ENCODE measurements around the gene ALDH1L1.
A peak's percentile ranks its signal among the peaks of the same experiment; 100 is the strongest.

ALDH1L1 gene

GRCh38 chr3:126153695-126154360 lies 26.6 kb downstream of the ALDH1L1 start:
- DNase-seq, result no peak

GRCh38 chr3:126152901-126153694 lies 27.3 kb downstream of the ALDH1L1 start:
- DNase-seq, result no peak

GRCh38 chr3:126152458-126152857 lies 27.9 kb downstream of the ALDH1L1 start:
- DNase-seq, result no peak

GRCh38 chr3:126151562-126152302 lies 28.7 kb downstream of the ALDH1L1 start:
- DNase-seq, result no peak

DNA sequence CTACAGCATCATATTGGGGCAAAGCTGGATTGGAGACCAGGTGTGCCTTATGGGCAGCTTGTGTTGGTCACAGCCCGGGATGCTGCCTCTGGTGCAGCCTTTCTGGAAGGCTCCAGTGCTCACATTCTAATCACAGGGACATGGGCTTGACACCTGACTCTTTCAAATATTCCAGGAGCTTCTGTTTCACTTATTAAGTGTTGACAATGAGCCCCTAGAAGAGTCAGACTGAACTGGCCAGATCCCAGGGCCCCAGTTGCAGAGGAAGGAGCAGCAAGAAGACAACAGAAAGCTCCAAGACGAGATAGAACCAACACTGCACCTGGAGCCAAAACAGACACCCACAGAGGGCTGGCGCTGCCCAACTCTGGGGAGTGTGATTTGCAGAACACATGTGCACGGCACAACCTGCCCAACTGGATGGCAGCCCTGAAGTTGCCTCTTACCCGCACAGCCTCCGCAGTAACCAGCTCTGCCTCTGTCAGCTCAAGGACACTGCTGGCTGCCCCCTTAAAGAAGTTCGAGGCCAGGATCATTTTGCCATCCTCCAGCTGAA lies 30.3 kb downstream of the ALDH1L1 start:
- DNase-seq, result no peak

GRCh38 chr3:126149256-126149902 lies 31.0 kb downstream of the ALDH1L1 start:
- DNase-seq, result no peak

- DNase-seq, result no peak
Measured at GRCh38 chr3:126147932-126148683, 32.3 kb downstream of the ALDH1L1 start.

DNA sequence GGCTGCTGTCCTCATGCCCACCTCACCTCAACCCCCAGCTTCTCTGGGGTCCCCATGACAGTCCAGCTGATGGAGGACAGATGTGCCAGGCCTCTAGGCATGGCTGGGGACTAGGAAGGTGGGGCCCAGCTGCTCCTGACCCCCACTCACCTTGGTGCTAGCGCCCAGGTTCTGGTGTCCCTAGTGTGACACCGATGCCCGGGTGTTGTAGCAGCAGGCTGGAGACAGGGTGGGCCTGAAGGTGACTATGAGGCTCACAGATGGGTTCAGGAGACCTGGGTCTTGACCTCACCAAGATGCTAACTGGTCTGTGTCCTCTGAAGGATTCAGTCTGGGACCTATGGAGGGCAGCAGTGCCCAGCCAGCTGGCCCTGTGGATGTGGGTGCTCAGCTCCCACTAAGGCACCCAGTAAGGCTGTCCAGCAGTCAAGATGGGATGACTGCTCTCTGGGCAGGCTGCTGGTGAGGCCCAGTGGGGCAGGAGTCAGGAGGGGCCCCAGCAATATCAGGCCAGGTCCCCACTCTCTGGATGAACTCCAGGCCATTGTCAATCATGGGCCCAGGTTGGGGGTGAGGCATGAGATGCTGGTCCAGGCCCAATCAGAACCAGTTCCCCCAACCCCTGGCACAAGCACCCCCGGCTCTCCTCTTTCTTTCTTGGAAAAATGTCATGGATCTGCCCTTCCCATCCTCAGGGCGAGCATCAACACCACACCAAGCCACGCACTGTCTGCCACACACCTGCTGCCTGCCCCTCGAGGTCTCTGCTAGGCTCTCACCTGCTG lies 33.0 kb downstream of the ALDH1L1 start:
- no peak for DNase-seq

DNA sequence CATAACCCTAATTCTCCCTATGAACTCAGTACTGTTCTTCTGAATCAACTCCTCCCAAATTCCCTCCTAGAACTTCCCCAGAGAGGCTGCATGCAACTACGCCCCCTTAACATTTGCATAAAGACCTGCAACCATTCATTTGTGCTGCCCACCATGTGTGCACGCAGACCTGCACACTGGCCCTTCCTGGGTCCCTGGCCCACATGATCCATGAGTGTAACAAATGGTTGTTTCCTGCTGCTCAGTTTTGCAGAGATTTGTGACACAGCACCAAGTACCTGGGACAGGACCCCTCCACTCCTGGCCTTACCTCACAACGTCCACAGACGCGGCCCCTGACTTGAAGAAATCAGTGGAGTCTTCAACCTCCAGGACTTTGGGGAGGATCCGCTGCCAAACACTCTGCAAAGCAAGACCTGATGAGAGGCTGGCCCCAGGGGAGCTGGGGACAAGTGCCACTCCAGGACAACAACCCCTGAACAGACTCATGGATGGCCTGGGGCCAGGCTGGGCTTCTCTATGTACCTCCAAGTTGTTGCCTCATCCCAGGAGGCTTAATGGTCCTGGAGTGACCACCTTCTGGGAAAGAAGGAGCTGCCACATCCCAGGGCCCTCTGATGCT lies 33.8 kb downstream of the ALDH1L1 start:
- no peak for DNase-seq

DNA sequence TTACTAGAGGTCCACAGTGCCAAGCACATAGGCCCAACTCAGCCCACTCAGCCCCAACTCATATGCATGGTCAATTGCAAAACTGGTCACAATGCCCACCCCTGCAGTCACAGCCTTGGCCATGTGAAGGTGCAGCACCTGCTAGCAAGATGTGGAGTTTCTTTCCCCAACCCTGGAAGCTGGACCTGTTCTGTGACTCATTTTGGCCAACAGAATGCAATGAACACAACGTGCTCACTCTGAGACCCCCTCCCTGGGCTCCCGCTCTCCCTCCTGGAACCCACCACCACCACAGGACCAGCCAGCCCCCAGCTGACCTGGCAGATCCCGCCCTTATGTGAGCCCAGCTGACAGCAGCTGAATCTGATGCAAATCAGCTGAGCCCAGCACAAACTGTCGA lies 34.4 kb downstream of the ALDH1L1 start:
- DNase-seq, result no peak

- DNase-seq, result no peak
Measured at GRCh38 chr3:126142652-126143051, 37.7 kb downstream of the ALDH1L1 start.

GRCh38 chr3:126137490-126138130 lies 42.8 kb downstream of the ALDH1L1 start:
- no peak for DNase-seq

DNA sequence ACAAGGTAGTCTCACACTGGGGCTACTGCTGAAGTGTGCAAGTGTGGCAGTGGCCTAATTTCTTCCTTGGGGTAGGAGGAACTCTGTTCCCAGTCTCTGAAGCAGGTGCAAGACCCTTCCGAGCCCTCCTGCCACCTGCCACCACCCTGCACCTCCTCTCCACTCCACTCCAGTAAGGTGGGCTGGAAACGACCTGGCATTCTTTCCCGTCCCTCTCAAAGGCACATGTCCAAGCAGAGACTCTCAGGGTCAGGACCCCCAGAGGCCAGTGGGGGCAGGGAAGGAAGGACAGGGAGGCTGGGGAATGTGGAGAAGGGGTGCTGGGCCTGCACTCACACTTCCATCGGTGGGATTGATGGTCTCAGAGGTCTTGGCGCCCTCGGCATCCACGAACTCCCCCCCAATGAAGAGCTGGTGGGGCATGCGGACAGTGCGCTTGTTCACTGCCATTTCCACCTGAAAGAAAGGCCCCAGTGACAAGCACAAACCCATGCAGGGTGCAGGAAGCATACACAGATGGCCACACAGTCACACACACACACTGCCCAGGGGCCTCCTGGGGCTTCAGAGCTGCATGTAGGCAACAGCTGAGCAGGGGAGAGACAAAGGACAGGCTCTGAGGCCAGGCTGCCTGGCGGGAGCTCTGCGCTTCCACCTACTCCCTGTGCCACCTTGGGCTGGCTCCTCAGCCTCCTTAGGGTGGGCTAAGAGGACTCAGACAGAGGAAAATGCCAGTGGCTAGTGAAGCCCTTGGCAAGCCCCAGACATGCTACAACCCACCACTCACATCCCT lies 43.8 kb downstream of the ALDH1L1 start:
- no peak for DNase-seq

DNA sequence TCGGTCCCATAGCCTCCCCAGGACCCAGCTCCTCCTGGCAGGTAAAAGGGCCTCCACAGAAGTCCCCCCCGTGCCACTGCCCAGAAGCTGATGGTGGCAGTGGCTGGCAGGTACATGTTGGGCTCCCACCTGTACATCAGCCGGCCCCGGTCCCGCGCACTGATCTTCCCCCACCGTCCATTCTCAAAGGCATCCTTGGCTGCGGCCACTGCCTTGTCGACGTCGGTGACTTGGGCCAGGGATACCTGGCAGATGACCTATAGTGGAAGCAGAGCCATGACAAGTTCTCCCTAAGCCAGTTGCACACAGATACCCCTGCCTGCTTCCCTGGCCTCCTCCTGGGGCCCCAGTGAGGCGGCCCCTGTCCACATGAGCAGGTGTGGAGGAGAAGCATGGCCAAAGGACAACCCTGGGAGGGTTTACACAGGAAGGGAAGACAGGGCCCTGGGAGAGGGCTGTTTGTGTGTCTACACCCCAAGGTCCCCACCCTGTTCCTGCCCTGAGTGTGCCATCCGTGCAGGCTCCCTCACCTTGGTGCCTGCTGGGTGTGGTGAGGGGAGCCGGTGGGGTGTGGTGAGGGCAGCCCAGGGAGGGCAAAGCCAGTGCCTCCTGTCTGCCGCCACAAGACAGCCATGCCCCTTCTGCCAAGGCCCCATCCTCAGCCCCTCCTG lies 44.8 kb downstream of the ALDH1L1 start:
- no peak for DNase-seq

- DNase-seq, result no peak
Measured at GRCh38 chr3:126135071-126135405, 45.3 kb downstream of the ALDH1L1 start.

GRCh38 chr3:126134219-126134975 lies 46.0 kb downstream of the ALDH1L1 start:
- DNase-seq, result peak in 3 of 4 experiments; percentile 4 to 25 (median 5)

DNA sequence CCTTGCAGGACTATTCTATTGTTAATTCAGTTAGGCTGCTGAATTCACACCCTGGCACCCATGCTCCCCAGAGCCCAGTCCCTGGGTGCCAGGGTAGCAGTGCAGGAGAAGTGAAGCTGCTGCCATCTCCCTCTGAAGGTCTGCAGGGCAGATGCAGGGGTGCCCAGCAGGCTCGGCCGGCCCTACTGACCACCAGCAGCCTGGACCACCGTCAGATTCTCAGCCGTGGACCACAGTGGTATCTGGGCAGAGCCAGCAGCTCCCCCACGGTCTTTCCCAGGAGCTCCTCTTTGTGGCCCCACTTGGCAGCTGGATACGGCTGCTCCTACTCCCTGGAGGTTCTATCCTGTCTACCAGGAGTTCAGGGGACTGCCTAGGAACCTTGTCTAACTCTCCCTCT lies 46.8 kb downstream of the ALDH1L1 start:
- DNase-seq, result no peak

All from activated naive CD4-positive, alpha-beta T cell (primary cell).